ENCODE data around the gene ZDHHC11.

ZDHHC11 gene

GRCh38 chr5:886716-887325 is 36.0 kb upstream of the ZDHHC11 start:
- TF ChIP-seq POLR2AphosphoS5 (IDR thresholded peaks at IDR 0.05; ENCODE audit: low read depth, low read length) (no peak), SIN3A (IDR thresholded peaks at IDR 0.05; ENCODE audit: borderline replicate concordance, insufficient read depth, low read length) (no peak), REST (IDR thresholded peaks at IDR 0.05; ENCODE audit: insufficient read depth in 1 of 2, low read depth in 2 of 2, low read length in 2 of 2) (no peak), FOXP2 (optimal IDR thresholded peaks at IDR 0.05; ENCODE audit: borderline replicate concordance, extremely low read depth, extremely low read length, insufficient read depth) (no peak), TAF1 (IDR thresholded peaks at IDR 0.05; ENCODE audit: borderline replicate concordance, insufficient read depth, low read length) (no peak)

GRCh38 chr5:886036-886435 is 35.2 kb upstream of the ZDHHC11 start:
- TF ChIP-seq REST (IDR thresholded peaks at IDR 0.05; ENCODE audit: insufficient read depth in 1 of 2, low read depth in 2 of 2, low read length in 2 of 2) (no peak), POLR2AphosphoS5 (IDR thresholded peaks at IDR 0.05; ENCODE audit: low read depth, low read length) (no peak), FOXP2 (optimal IDR thresholded peaks at IDR 0.05; ENCODE audit: borderline replicate concordance, extremely low read depth, extremely low read length, insufficient read depth) (no peak), TAF1 (IDR thresholded peaks at IDR 0.05; ENCODE audit: borderline replicate concordance, insufficient read depth, low read length) (no peak), SIN3A (IDR thresholded peaks at IDR 0.05; ENCODE audit: borderline replicate concordance, insufficient read depth, low read length) (no peak)

- TF ChIP-seq SIN3A (IDR thresholded peaks at IDR 0.05; ENCODE audit: borderline replicate concordance, insufficient read depth, low read length) (no peak), TAF1 (IDR thresholded peaks at IDR 0.05; ENCODE audit: borderline replicate concordance, insufficient read depth, low read length) (no peak), POLR2AphosphoS5 (IDR thresholded peaks at IDR 0.05; ENCODE audit: low read depth, low read length) (no peak), FOXP2 (optimal IDR thresholded peaks at IDR 0.05; ENCODE audit: borderline replicate concordance, extremely low read depth, extremely low read length, insufficient read depth) (no peak)
These were observed 34.7 kb upstream of the ZDHHC11 start for GRCh38 chr5:885529-885928.

- TF ChIP-seq TAF1 (IDR thresholded peaks at IDR 0.05; ENCODE audit: borderline replicate concordance, insufficient read depth, low read length) (no peak), FOXP2 (optimal IDR thresholded peaks at IDR 0.05; ENCODE audit: borderline replicate concordance, extremely low read depth, extremely low read length, insufficient read depth) (no peak), REST (IDR thresholded peaks at IDR 0.05; ENCODE audit: insufficient read depth in 1 of 2, low read depth in 2 of 2, low read length in 2 of 2) (no peak), POLR2AphosphoS5 (IDR thresholded peaks at IDR 0.05; ENCODE audit: low read depth, low read length) (no peak)
These were observed 34.3 kb upstream of the ZDHHC11 start for GRCh38 chr5:885127-885442.

GRCh38 chr5:884345-885126 is 33.8 kb upstream of the ZDHHC11 start:
- TF ChIP-seq SIN3A (IDR thresholded peaks at IDR 0.05; ENCODE audit: borderline replicate concordance, insufficient read depth, low read length) (no peak), TAF1 (IDR thresholded peaks at IDR 0.05; ENCODE audit: borderline replicate concordance, insufficient read depth, low read length) (no peak), REST (IDR thresholded peaks at IDR 0.05; ENCODE audit: insufficient read depth in 1 of 2, low read depth in 2 of 2, low read length in 2 of 2) (no peak), POLR2AphosphoS5 (IDR thresholded peaks at IDR 0.05; ENCODE audit: low read depth, low read length) (no peak), FOXP2 (optimal IDR thresholded peaks at IDR 0.05; ENCODE audit: borderline replicate concordance, extremely low read depth, extremely low read length, insufficient read depth) (no peak)
